GM12878 (cell line): ENCODE results near the gene MLN. TPM values are rescaled to one million over a fixed set of nuclear protein-coding genes. Genes with fewer than 3 reads are reported as not detected.

Experiments
- ATAC-seq: fragments of 200-7000 bp; cut with Tn5 transposase; 3 replicates; pipeline ENCODE4 v1.9.1; 2020; ENCODE audit warnings: mild to moderate bottlenecking, moderate library complexity
- BruUV-seq: library from RNA; stranded (reverse); fragments of 400-500 nt; replicated peaks from 2 replicates; lab custom pipeline; 2021; lab: Mats Ljungman, UMichigan
- CTCF ChIA-PET: fragments of 300-600 bp; sonication (Branson Sonifier 250); formaldehyde crosslinking; extraction: SDS; loops from one replicate; lab custom pipeline; 2021; ENCODE audit warnings: inconsistent platforms; lab: Yijun Ruan, JAX
- POLR2A ChIA-PET: fragments of 350-600 bp; formaldehyde crosslinking; extraction: SDS; loops from one replicate; lab custom pipeline; 2021; ENCODE audit warnings: inconsistent platforms; lab: Charles Lee
- RAD21 ChIA-PET: fragments of 300-600 bp; sonication (Branson Sonifier 250); formaldehyde crosslinking; loops from one replicate; lab custom pipeline; 2023; ENCODE audit warnings: antibody characterized with exemption; ENCODE audit not compliant: unreplicated experiment; lab: Charles Lee
- SMC1A ChIA-PET: fragments of 300-600 bp; sonication (Branson Sonifier 250); formaldehyde crosslinking; loops from one replicate; lab custom pipeline; 2023; ENCODE audit not compliant: unreplicated experiment, uncharacterized antibody; lab: Charles Lee
- DNase-seq: peaks from one replicate; pipeline ENCODE4 v3.0.0-alpha.2; 2011; ENCODE audit warnings: low read depth, low spot score
- FAIRE-seq: peaks from 3 replicates; lab custom pipeline; 2011; peaks lifted over from hg19 to GRCh38; lab: Jason Lieb, UNC
- H2AFZ ChIP-seq: 2 replicates; pipeline ENCODE4 v1.6.0; 2011; ENCODE audit warnings: low read depth, low read length, control low read depth; ENCODE audit not compliant: control insufficient read depth
- H3K27ac ChIP-seq: 2 replicates; pipeline ENCODE4 v1.5.1; 2011; ENCODE audit warnings: control low read depth; ENCODE audit not compliant: control insufficient read depth, insufficient read depth
- H3K27me3 ChIP-seq, 2 experiments: replicated peaks in 1 of 2; 2 replicates each; pipeline versions ENCODE4 v1.6.0 to v1.6.1; 2011; ENCODE audit warnings: low read length in 1 of 2; ENCODE audit not compliant: control insufficient read depth in 2 of 2, insufficient read depth in 2 of 2
- H3K36me3 ChIP-seq, 2 experiments: 2 replicates each; pipeline ENCODE4 v1.5.1; 2011; ENCODE audit warnings: low read length in 1 of 2; ENCODE audit not compliant: control insufficient read depth in 2 of 2, insufficient read depth in 2 of 2
- H3K4me1 ChIP-seq: 2 replicates; pipeline ENCODE4 v1.6.1; 2011; ENCODE audit warnings: mild to moderate bottlenecking, low read length, moderate library complexity, mixed read lengths; ENCODE audit not compliant: control insufficient read depth, insufficient read depth
- H3K4me2 ChIP-seq: 2 replicates; pipeline ENCODE4 v1.6.0; 2011; ENCODE audit warnings: control low read depth; ENCODE audit not compliant: control insufficient read depth, insufficient read depth
- H3K4me3 ChIP-seq: fragments of 200-600 bp; sonication (generic); 2 replicates; pipeline ENCODE4 v1.5.1; 2016
- H3K79me2 ChIP-seq: 2 replicates; pipeline ENCODE4 v1.6.0; 2011; ENCODE audit warnings: low read length; ENCODE audit not compliant: control insufficient read depth, insufficient read depth
- H3K9ac ChIP-seq: 2 replicates; pipeline ENCODE4 v1.8.0; 2011; ENCODE audit warnings: low read length, control low read depth, mixed read lengths; ENCODE audit not compliant: control insufficient read depth, insufficient read depth
- H3K9me3 ChIP-seq: replicated peaks from 3 replicates; pipeline ENCODE4 v1.5.1; 2011; ENCODE audit warnings: mild to moderate bottlenecking, low read length; ENCODE audit not compliant: control insufficient read depth, insufficient read depth
- H4K20me1 ChIP-seq: 2 replicates; pipeline ENCODE4 v1.6.0; 2011; ENCODE audit not compliant: control insufficient read depth, insufficient read depth
- BCLAF1 ChIP-seq: fragments of 450-650 bp; IDR thresholded peaks from 2 replicates; pipeline ENCODE4 v1.6.1; 2017; ENCODE audit warnings: antibody characterized with exemption, mild to moderate bottlenecking, moderate library complexity
- CHD2 ChIP-seq: IDR thresholded peaks from 2 replicates; pipeline ENCODE4 v1.6.1; 2011; ENCODE audit warnings: low read depth, low read length, improper control_type of control experiment, borderline replicate concordance
- IKZF1 ChIP-seq: fragments of 450-650 bp; conservative IDR thresholded peaks from 2 replicates; pipeline ENCODE4 v1.6.1; 2017; ENCODE audit warnings: antibody characterized with exemption, mild to moderate bottlenecking
- KDM1A ChIP-seq: fragments of 200-600 bp; sonication (generic); IDR thresholded peaks from 2 replicates; pipeline ENCODE4 v1.6.1; 2016; ENCODE audit warnings: borderline replicate concordance
- PML ChIP-seq: IDR thresholded peaks from 2 replicates; pipeline ENCODE4 v1.6.1; 2012; ENCODE audit warnings: low read length, inconsistent platforms
- TCF3 ChIP-seq: IDR thresholded peaks from 2 replicates; pipeline ENCODE4 v1.6.1; 2012; ENCODE audit warnings: low read depth, mild to moderate bottlenecking, low read length, borderline replicate concordance; ENCODE audit not compliant: insufficient read depth
- ZZZ3 ChIP-seq: IDR thresholded peaks from 2 replicates; pipeline ENCODE4 v1.6.1; 2011; ENCODE audit warnings: low read depth; ENCODE audit not compliant: control insufficient read depth, insufficient read length
- WGBS: methylation state at CpG from one replicate; pipeline ENCODE4 v1.1.6; 2016; ENCODE audit warnings: low lambda C conversion rate; ENCODE audit not compliant: insufficient replicate concordance, insufficient coverage; ENCODE audit errors: missing lambda C conversion rate; 5-methylcytosine and 5-hydroxymethylcytosine counted together
- in situ Hi-C: fragments of 300-500 bp; cut with MboI; formaldehyde crosslinking; loops from 9 replicates; pipeline ENCODE4 v1.14.3; 2018; ENCODE audit warnings: mixed read lengths
- intact Hi-C: fragments of 100-400 bp; cut with micrococcal nuclease; formaldehyde crosslinking; loops from one replicate; pipeline ENCODE4 v1.14.2; 2022; ENCODE audit not compliant: unreplicated experiment
- polyA plus RNA-seq, 11 experiments: library from polyadenylated mRNA; depleted of rRNA in 4 of 11; unstranded in 6 of 11; stranded (reverse) in 5 of 11; fragments of >200 nt; fragmentation: Nextera tagmentation in 4 of 11; fragmentation: Illumina TruSeq in 1 of 11; extraction: Ambion mirVana in 4 of 11; extraction: Trizol in 1 of 11; gene quantifications; 1 replicate in 1 of 11; 2 replicates in 10 of 11; pipeline versions ENCODE4 v1.2.1 to v1.2.3, GENCODE V29; 2011 to 2016; ENCODE audit warnings: inconsistent platforms in 2 of 11, missing spikeins in 2 of 11, low read depth in 1 of 11
- total RNA-seq, 4 experiments: library from RNA; depleted of rRNA in 3 of 4; stranded (reverse); fragments of >200 nt in 3 of 4; fragmentation: Illumina TruSeq in 1 of 4; extraction: Trizol in 1 of 4; gene quantifications; 2 replicates each; pipeline versions ENCODE4 v1.2.1 to v1.2.3, GENCODE V29; 2013 to 2021
- TF ChIP-seq, protein P1 (sequence below): IDR thresholded peaks from 2 replicates; pipeline ENCODE4 v1.6.1; 2011; ENCODE audit warnings: borderline replicate concordance, low read depth, mild to moderate bottlenecking, moderate library complexity, mixed read lengths, low read length; ENCODE audit not compliant: insufficient read depth; ENCODE audit errors: extremely low read length

Gene MLN
- total and polyA plus RNA-seq, 10 of the 15 experiments (the other 5 are each of a cell fraction or from before 2014, with no cell fraction given) = not detected

GRCh38 chr6:33848484-33848883 lies 44.7 kb upstream of the MLN start:
- DNase-seq = no peak
- Histone ChIP-seq H3K36me3 (no peaks in the 10 kb centered on the region), H4K20me1 (0 out of 2 replicates have a peak, but pooled peaks cover 2% of the 10 kb centered on the region), H3K9me3 (no peaks in the 10 kb centered on the region), H2AFZ (no peak overlapping the region), H3K4me3 (no peak overlapping the region), H3K9ac (no peak overlapping the region), H3K4me2 (no peak overlapping the region), H3K27ac (no peak overlapping the region), H3K79me2 (no peaks in the 10 kb centered on the region), H3K27me3 (peaks cover 0 to 2% of the 10 kb centered on the region in 2 experiments; a peak in 3 of 4 replicates), H3K4me1 (no peaks in the 10 kb centered on the region)
- ATAC-seq = no peak
- WGBS = 58% methylated on average over 3 of the region's 3 CpGs
- ChIA-PET RAD21 (no interaction called here), CTCF (no interaction called here), SMC1A (no interaction called here), POLR2A (no interaction called here)
- in situ Hi-C loops = no loop called here
- FAIRE-seq = no peak
- no TSS peak for BruUV-seq
- intact Hi-C loops = no loop called here
- TF ChIP-seq PML = no peak
- TF ChIP-seq ZZZ3 = no peak
- TF ChIP-seq, protein P1, sequence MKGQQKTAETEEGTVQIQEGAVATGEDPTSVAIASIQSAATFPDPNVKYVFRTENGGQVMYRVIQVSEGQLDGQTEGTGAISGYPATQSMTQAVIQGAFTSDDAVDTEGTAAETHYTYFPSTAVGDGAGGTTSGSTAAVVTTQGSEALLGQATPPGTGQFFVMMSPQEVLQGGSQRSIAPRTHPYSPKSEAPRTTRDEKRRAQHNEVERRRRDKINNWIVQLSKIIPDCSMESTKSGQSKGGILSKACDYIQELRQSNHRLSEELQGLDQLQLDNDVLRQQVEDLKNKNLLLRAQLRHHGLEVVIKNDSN = no peak
- TF ChIP-seq BCLAF1 = no peak
- TF ChIP-seq IKZF1 = no peak
- no peak for TF ChIP-seq KDM1A
- no peak for TF ChIP-seq TCF3
- no peak for TF ChIP-seq CHD2
